WTC11 (cell line): ENCODE data around the gene IRS4.

ENCODE experiments used
- FOXK1 ChIP-seq: sonication (generic); formaldehyde crosslinking; IDR thresholded peaks from 2 replicates; pipeline ENCODE4 v1.8.0; 2022; ENCODE audit warnings: mild to moderate bottlenecking, moderate library complexity, missing genetic modification reagents
- FOXP1 ChIP-seq: sonication (generic); formaldehyde crosslinking; IDR thresholded peaks from 2 replicates; pipeline ENCODE4 v1.8.0; 2022; ENCODE audit warnings: missing genetic modification reagents, mild to moderate bottlenecking, moderate library complexity, borderline replicate concordance
- HMGA2 ChIP-seq: fragments of 250-450 bp; sonication (Bioruptor Pico); IDR thresholded peaks from 2 replicates; pipeline ENCODE4 v1.4.0; 2021; ENCODE audit warnings: mild to moderate bottlenecking, moderate library complexity
- NFYB ChIP-seq: sonication (generic); formaldehyde crosslinking; conservative IDR thresholded peaks from 2 replicates; pipeline ENCODE4 v1.8.0; 2022; ENCODE audit warnings: low read depth, missing genetic modification reagents
- SP1 ChIP-seq: sonication (generic); formaldehyde crosslinking; conservative IDR thresholded peaks from 2 replicates; pipeline ENCODE4 v1.8.1; 2022; ENCODE audit warnings: missing genetic modification reagents
- TCF7 ChIP-seq: sonication (generic); formaldehyde crosslinking; IDR thresholded peaks from 2 replicates; pipeline ENCODE4 v1.8.0; 2022; ENCODE audit warnings: mild to moderate bottlenecking, low read depth, missing genetic modification reagents, moderate library complexity
- TEAD4 ChIP-seq: sonication (generic); formaldehyde crosslinking; IDR thresholded peaks from 2 replicates; pipeline ENCODE4 v1.8.0; 2022; ENCODE audit warnings: mild to moderate bottlenecking, missing genetic modification reagents
- ZNF512 ChIP-seq: sonication (generic); formaldehyde crosslinking; IDR thresholded peaks from 2 replicates; pipeline ENCODE4 v1.8.1; 2022; ENCODE audit warnings: missing genetic modification reagents, borderline replicate concordance
- TF ChIP-seq, protein P1 (sequence below): fragments of 200-600 bp; IDR thresholded peaks from 2 replicates; pipeline ENCODE4 v1.8.0; 2022; ENCODE audit warnings: antibody characterized with exemption
- TF ChIP-seq, protein P2 (sequence below): sonication (generic); formaldehyde crosslinking; IDR thresholded peaks from 2 replicates; pipeline ENCODE4 v1.8.0; 2022; ENCODE audit warnings: mild to moderate bottlenecking, missing genetic modification reagents

DNA sequence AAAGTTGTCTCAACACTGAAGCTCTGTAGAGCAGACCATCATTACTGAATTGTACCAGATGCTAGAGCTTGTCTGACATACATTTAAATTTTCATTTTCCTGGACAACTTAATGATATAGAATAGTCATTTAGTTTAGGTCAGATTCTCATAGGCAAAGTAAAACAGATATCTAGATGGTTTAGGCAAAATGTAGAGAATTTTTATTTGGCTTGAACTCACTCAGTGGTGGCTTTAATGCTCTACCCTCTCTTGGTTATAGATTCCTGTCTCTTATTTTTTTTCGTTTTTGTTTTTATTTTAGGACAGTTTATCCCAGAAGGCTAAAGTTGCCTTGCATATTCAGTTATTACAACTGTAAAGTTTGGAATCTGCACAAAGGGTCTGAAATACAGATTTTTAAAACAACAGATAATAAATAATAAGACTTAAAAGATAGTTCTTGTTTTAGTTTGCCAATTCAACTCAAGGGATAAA lies 4.0 kb upstream of the IRS4 start:
- TF ChIP-seq, protein P1, sequence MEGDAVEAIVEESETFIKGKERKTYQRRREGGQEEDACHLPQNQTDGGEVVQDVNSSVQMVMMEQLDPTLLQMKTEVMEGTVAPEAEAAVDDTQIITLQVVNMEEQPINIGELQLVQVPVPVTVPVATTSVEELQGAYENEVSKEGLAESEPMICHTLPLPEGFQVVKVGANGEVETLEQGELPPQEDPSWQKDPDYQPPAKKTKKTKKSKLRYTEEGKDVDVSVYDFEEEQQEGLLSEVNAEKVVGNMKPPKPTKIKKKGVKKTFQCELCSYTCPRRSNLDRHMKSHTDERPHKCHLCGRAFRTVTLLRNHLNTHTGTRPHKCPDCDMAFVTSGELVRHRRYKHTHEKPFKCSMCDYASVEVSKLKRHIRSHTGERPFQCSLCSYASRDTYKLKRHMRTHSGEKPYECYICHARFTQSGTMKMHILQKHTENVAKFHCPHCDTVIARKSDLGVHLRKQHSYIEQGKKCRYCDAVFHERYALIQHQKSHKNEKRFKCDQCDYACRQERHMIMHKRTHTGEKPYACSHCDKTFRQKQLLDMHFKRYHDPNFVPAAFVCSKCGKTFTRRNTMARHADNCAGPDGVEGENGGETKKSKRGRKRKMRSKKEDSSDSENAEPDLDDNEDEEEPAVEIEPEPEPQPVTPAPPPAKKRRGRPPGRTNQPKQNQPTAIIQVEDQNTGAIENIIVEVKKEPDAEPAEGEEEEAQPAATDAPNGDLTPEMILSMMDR, result no peak
- TF ChIP-seq ZNF512, result no peak
- no peak for TF ChIP-seq NFYB (CRISPR knock-in tag)
- TF ChIP-seq TCF7 (CRISPR knock-in tag), result no peak
- no peak for TF ChIP-seq FOXK1 (CRISPR knock-in tag)
- TF ChIP-seq, protein P2, sequence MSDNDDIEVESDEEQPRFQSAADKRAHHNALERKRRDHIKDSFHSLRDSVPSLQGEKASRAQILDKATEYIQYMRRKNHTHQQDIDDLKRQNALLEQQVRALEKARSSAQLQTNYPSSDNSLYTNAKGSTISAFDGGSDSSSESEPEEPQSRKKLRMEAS (CRISPR knock-in tag), result no peak
- TF ChIP-seq SP1 (CRISPR knock-in tag), result no peak
- no peak for TF ChIP-seq HMGA2 (CRISPR knock-in tag)
- TF ChIP-seq FOXP1 (CRISPR knock-in tag), result no peak
- no peak for TF ChIP-seq TEAD4 (CRISPR knock-in tag)
